GM21619 (cell line): ENCODE measurements around the gene LNPEP.

Source experiments
- ATAC-seq: cut with Tn5 transposase; IDR thresholded peaks from one replicate; pipeline ENCODE4 v1.9.1; 2021; ENCODE audit not compliant: unreplicated experiment

LNPEP gene

DNA sequence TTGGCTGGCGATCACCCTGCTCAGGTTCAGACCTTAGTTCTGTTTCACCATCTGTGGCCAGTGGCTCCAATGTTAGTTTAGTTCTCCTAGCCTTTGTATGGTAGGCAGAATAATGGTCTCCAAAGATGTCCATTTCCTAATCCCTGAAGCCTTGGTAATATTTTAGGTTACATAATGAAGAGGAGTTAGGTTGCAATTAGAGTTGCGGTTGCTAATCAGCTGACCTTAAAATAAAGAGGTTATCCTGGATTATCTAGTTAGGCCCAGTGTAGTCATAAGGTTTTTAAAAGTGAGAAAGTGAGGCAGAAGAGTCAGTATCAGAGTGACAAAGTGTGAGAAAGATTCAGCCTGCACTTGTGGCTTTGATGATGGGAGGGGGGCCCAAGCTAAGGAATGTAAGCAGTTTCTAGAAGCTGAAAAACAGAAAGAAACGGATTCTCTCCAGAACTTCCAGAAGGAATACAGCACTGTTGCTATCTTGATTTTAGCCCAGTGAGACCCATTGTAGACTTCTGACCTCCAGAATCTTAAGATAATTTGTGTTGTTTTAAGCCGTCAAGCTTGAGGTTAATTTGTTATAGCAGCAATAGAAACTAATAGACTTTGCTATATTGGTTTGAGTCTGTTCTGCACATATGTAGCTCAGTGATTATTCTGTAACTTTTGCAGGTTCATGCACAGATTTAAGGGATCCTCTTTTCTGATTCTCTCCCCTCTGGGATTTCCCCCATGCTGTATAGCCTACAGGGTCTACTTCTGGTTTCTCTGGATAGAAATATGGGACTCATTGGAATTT, 21.6 kb downstream of the LNPEP start:
- ATAC-seq: peak; percentile 37

DNA sequence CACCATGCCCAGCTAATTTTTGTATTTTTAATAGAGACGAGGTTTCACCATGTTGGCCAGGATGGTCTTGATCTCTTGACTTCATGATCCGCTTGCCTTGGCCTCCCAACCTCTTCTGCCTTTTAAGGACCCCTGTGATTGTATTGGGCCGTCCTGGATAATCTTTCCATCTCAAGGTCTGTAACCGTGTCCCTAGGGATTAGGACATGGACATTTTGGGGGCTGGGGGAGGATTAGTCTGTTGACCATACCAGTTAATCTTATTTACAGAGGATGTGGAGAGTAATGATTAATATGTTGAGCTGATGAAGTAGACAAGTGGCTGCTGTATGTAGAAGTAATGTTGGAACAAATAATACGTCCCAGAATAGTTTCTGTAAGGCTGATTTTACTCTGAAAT, 23.1 kb downstream of the LNPEP start:
- no peak for ATAC-seq

DNA sequence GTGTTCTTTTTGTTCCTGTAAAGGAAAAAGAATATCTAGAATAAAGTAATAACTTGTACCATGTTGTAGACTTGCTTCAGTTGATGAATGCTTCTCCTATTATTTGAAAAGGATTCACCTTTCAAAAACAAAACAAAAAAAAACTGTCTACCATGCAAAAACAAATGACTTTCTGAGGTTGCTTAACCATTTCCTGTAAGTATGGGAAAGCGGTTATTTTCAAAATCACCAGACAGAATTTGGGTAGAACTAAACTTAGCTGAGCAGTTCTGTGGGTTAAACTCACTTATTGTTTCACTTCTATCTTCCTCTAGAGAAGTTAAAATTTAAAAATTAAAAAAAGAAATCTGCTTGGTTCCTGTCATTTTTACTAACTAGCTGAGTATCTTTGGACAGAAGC, 25.2 kb downstream of the LNPEP start:
- peak; percentile 57 for ATAC-seq

DNA sequence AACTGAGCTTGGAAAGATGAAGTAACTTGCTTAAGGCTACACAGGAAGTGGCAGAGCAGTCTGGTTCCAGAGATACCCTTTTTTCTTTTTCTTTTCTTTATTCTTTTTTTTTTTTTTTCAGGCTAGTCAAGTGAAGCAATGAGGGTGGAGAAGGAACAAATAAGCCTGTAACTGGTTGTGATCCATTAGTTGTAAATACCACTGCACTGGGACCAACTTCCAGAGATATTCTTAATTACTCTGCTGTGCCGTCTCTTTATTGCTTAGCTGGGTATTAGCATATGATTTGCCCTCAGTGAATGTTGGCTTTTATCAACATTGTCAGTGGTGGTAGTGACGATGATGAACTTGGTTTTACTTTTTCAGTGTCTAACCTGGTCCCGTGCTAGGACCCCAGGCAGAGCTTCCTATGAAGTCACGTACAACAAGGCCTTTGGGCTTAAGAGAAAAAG, 26.7 kb downstream of the LNPEP start:
- ATAC-seq: no peak

DNA sequence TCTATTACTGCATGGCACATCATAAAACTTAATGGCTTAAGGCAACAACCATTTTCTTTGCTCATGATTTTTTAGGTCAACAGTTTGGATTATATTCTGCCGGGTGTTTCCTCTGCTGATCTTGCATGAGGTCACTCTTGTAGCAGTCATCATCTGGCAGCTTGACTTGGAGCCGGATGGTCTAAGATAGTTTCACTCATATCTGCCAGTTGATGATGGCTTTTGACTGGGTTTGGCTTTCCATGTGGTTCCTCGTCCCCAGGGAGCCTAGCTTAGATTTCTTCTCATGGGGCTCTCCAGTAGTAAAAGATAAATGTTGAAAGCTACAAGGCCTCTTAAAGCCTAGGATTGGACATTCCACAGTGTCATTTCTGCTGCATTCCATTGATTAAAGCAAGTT, 27.4 kb downstream of the LNPEP start:
- peak; percentile 46 for ATAC-seq

DNA sequence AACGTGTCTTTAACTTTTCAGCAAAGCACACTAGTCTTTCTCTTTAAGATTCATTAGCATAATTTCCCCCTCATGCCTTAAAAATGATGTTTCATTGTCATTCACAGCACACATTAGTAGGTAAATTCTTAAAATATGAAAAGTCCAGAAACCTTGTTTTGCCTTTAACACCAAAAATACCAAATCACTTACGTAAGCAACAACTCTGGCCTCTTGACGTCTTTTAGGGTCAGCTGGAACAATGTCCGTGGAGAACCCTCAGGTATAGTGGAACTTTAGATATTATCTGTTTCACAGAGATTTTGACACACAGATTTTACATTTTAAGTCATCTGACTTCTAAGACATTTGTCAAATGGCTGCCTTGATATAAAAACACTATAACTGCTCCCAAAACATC, 30.9 kb downstream of the LNPEP start:
- ATAC-seq: no peak

DNA sequence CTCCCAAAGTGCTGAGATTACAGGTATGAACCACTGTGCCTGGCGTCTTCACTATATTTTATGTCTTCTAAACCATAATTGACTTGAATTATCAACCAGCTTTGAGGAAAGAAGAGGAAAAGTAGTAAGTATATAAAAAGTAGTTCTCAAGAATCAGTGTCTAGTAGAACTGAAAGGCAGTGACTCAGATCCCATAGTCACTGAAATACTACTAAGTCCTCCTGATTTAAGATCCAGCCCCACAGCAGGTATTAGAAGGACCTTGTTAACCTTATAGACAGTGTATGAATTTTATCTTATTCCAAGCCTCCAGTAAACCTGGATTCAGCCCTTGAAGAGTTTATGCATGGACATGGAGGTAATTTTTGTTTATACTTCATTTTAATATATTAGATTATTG, 31.5 kb downstream of the LNPEP start:
- ATAC-seq: no peak

DNA sequence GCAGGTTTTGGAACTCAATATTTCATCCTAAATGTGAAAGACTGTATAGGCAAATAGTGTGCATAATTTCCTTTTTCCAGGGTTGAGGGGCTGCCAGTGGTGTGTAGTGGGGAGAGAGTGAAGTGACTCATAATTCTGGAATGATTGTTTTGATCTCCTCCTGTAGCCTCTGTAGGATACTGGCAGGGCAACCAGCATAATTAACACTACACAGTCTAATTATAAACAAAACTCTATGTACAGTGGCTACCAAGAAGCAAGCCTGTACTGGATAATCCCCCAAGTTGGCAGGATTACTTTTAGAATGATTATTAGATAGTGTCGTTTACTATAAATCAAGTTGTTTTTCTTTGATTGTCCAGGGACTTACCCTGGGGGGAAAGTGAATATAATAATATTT, 32.2 kb downstream of the LNPEP start:
- ATAC-seq: no peak

DNA sequence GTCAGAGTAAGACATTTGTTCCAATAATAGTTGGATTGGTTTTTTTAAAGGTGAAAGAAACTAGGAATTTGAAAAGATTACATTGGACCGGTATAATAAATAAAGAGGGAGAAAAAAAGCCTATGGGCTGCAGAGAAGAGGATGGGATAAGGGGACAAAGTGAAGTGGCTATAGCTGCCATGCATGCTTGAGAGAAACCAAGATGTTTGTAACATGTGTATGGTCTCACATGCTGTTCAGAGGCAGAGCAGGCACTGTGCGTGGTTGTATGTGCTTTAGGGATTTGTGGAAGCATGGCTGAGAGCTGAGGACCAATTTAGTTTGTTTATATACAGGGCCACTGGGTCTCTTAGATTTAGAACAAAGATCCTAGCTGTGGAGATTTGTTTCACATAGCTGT, 32.7 kb downstream of the LNPEP start:
- ATAC-seq: no peak

DNA sequence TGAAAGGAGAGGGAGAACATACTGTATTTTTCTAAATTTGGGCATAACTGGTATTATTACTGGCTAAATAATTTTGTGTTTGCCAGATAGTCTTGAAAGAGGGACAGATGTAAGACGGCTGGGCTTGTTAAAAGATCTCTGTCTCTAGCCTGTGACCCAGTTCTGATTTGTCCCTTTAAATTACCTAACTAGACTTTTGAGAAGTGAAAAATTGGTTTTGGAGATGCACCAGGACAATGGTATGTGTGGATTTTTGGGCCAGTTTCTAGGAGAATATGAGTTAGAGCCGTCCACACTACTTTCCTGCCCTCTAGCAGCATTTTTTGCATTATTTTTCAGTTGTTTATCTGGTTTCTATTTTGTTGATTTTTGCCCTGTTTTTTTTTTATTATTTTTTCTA, 33.5 kb downstream of the LNPEP start:
- no peak for ATAC-seq

DNA sequence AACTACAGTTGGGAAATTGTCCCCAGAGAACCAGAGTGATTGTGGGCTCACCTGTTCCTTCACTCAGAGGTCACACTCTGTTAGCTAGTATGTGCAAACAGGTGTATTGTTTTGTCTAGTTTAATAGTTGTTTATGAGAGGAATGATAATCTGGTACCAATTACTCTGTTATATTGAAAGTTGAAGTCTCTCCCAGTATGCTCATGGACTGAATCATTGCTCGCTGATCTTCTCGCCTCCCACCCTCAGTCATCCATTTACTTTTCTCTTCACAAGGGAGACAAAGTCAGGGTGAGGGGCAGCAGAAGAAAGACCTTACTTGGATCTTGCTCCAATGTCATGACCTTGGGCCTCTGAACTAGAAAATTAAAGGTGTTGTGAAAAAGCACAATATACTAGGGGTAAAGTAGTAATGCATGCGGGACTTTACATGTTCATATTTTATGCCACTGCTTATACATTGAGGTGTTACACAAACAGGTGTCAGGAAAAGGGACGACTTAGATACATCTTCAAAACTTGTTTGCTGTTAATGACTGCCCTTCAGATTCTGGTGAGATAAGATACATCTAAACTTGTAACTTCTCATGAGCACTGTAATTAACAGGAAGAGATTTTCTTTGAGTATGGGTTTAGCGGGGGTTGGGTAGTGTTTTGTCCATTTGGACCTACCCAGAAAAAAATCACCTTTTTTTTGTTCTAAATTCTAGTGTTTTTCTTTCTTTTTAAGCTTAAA, 36.9 kb downstream of the LNPEP start:
- ATAC-seq: no peak

DNA sequence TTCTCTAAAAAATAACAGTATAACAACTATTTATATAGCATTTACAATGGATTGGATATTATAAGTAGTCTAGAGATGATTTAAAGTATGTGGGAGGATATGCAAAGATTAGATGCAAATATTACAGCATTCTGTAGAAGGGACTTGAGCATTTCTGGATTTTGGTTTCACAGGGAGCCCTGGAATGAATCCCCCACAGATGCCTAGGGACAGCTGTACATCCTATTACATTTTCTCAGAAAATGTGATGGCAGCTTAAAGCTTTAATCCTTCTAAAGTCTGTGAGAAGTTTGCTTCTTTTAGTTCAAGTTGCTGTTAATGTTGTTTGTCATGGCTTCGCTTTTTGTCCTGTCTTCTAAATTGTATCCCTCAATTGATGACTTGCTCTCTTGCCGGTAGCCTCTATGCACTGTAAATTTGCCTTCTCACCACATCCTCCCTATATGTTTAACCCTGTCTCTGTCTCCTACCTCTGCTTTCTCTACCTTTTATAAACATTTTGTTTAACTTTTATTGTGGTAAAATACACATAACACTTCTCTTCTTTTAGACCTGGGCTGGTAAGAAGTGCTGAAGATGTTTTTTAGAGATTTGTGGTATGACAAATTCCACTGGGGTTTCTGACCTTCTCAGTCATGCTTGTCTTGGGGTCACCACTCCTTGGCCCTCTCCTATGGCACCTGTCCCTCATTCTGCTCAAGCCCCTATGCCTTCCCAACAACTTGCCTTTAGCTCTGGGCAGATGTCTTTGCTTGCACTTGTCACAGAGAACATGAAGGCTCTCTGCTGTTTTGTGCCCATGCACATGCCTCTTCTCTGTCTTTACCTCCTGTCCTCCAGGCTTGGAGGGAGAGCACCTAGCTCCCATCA, 37.9 kb downstream of the LNPEP start:
- ATAC-seq: no peak

DNA sequence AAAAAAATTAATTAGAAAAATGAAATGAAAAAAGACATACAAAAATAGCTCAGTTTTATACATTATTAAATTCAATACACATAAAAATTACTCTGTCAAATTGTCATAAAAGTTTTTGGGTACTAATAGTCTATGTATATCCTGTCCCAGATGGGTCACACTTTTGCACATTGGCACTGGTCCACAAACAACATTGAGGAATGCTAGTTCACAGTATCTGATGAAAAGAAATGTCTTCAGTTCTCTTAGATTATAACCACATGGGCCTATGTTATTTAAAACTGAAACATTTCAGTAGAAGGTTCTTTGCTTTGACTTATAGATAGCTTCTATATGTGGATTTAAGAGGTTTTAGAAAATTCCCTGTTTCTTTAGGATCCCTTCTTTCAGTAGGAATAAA, 39.8 kb downstream of the LNPEP start:
- ATAC-seq: no peak

DNA sequence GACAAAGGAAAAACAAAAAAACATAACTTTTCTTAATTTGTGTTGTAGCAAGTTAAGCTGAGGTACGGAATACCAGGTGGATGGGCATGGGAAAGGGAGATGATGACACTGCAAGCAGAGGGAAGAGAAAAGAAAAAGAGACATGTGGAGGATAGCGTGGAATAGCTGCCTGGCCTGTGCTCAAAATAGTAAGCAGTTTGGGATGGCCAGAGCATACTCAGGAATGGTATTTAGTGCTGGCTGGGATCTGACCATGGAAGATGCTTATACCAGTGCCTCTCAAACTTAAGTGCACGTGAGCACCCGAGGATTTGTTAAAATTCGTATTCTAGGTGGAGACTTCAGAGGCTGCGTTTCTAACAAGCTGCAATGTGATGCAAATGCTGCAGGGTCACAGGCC, 41.3 kb downstream of the LNPEP start:
- no peak for ATAC-seq

DNA sequence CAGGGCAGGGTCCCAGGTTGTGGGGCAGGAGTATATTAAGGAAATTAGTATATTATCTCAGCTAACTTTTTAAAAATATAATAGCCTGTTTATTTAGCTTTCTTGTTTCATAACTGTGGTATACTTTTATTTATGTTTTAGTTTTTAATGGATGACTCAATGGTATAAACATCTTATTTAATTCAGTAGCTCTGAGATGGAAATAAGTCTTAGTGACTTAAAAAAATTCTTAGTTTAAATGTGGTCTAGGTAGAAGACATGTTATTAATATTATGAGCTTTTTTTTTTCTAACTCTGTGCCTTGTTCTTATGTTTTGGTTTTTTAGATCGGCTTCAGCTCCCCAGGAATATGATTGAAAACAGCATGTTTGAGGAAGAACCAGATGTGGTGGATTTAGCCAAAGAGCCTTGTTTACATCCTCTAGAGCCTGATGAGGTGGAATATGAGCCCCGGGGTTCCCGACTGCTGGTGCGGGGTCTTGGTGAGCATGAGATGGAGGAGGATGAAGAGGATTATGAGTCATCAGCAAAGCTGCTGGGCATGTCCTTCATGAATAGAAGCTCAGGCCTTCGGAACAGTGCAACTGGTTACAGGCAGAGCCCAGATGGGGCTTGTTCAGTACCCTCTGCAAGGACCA, 43.1 kb downstream of the LNPEP start:
- no peak for ATAC-seq

DNA sequence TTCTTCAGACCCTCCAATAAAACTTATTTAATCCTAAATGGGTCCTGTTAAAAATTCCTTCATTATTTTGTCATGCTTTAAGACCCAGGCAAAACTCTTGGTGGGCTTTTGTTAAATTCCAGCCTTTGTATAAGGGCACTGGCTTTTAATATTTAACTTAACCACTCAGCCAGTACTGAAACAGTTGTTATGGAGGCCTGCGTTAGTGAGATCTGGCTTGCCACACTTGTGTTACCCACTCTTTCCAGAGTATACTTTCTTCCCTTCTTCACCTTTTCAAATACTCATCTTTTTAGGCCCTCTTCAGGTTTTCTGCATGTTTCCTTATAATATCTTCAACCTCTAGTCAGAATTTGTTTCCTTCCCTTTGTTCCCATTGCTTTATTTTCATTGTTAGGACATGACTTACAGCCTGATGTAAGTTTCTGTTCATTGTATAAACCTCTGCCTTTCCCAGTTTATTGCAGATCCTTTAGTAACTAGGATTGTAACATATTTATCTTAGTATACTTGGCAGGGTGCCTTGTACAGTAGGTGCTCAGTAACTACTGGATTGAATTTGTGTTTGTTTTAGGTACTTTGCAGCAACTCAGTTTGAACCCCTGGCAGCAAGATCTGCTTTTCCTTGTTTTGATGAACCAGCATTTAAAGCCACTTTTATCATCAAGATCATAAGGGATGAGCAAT, 48.8 kb downstream of the LNPEP start:
- ATAC-seq: no peak

DNA sequence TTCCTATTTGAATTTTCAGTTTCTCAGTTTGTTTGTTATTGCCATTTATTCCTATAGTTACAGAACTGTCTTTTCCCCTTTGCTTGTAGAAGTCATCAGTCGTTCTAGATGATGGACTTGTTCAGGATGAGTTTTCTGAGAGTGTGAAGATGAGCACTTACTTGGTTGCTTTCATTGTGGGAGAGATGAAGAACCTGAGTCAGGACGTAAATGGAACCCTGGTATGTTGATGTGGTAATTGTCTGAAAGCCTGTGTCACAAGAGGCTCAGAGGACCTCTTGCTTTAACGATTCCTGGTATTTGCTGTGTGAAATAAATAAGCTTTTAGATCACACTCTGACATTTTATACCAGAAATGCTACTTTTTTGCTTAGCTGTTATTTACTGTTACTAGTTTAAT, 50.6 kb downstream of the LNPEP start:
- no peak for ATAC-seq

DNA sequence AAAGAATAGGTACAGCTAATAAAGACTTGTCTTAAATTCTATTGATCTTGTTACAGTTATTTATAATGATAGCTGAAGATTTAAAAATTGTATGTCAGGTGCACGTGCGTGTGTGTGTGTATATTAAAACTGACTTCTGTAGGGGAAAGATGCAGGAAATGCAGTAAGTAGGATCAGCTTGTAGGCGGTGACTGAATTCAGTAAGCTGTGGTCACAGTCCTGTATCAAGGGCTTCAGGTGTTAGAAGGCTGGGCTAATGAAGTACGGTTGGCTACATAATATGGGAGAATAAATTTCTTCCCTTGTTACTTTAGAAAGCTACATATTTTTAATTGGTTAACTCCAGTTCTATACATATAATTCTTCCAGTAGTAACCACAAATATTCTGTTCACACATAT, 54.2 kb downstream of the LNPEP start:
- ATAC-seq: no peak

DNA sequence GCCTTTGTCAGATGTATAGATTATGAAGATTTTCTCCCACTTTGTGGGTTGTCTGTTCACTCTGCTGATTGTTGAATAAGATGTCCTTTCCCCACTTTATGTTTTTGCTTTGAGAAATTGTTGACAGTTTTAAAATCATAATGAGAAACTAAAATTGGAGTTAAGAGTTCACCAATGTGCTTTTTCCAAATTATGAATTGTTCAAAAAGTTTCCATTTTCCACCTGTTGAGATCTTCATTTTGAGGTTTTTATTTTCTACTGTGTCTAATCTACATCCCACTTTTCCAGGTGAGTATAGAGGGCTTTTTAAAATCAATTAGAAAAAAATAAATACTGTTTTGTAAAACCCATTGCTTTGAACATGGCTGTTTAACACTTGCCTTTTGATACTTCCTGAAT, 55.8 kb downstream of the LNPEP start:
- ATAC-seq: no peak

DNA sequence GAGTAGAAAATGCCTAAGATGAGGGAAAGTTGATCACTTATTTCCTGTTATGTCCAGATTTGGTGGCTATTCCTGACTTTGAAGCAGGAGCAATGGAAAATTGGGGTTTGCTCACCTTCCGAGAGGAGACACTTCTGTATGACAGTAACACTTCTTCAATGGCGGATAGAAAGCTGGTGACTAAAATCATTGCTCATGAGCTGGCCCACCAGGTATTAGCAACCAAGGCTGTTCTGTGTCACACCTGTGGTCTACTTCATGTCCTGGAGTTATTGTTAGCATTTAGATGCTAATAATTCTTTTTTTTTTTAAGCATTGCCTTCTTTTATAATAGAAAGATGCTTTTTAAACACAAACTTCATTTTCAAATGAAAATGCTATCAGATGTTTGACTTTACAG, 57.9 kb downstream of the LNPEP start:
- no peak for ATAC-seq

DNA sequence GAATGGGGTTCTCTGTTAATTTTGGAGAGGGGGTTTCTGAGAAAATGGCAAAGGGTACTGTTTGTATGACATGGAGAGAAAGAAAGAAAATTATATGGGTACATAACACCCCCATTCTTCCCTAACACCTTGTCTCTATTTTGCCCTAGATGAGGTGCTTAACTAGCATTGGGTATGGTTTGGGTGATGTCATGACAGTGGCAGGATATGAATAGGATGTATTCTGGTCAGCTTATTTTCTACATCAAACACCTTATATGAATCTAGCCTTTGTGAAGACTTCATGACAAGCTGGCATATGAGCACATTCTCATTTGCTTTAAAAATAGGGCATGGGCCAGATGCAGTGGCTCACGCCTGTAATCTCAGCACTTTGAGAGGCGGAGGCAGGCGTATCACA, 58.6 kb downstream of the LNPEP start:
- no peak for ATAC-seq
